Measurements from ENCODE around the gene ADCY1.

The ADCY1 gene

GRCh38 chr7:45578022-45578421, 3.9 kb downstream of the ADCY1 start:
- DNase-seq (ENCODE audit: low read depth), result no peak

GRCh38 chr7:45578467-45578866, 4.3 kb downstream of the ADCY1 start:
- no peak for DNase-seq (ENCODE audit: low read depth)

- no peak for DNase-seq (ENCODE audit: low read depth)
These were observed 5.2 kb downstream of the ADCY1 start for GRCh38 chr7:45579391-45579801.

- peak; percentile 6 for DNase-seq (ENCODE audit: low read depth)
These were observed 6.1 kb downstream of the ADCY1 start for GRCh38 chr7:45580053-45580872.

GRCh38 chr7:45581271-45581780, 7.2 kb downstream of the ADCY1 start:
- no peak for DNase-seq (ENCODE audit: low read depth)

GRCh38 chr7:45582136-45582749, 8.1 kb downstream of the ADCY1 start:
- no peak for DNase-seq (ENCODE audit: low read depth)

- no peak for DNase-seq (ENCODE audit: low read depth)
These were observed 8.7 kb downstream of the ADCY1 start for GRCh38 chr7:45582868-45583277.

- DNase-seq (ENCODE audit: low read depth), result no peak
These were observed 9.1 kb downstream of the ADCY1 start for GRCh38 chr7:45583296-45583695.

- no peak for DNase-seq (ENCODE audit: low read depth)
These were observed 10.4 kb downstream of the ADCY1 start for GRCh38 chr7:45584261-45585210.

GRCh38 chr7:45585628-45586027, 11.5 kb downstream of the ADCY1 start:
- DNase-seq (ENCODE audit: low read depth), result no peak

- DNase-seq (ENCODE audit: low read depth), result no peak
These were observed 12.7 kb downstream of the ADCY1 start for GRCh38 chr7:45586542-45587520.

DNA sequence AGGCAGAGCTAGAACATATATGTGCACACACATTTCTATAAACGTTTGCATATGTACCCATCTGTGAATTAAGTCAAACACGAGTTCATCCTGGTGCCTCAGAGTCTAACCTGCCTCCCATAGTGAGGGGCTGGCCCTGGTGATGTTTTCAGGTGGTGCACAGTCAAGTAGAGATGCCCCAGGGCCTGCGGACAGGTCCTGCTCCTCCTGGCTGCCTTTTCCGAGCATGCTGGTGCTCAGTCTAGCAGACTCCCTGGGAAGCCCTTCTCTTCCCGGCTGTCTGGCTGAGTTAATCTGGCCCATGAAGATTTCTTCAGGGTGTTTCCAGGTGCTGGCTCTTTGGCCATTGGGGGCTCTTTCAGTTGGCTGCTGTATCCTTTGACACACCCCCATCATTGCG, 14.3 kb downstream of the ADCY1 start:
- no peak for DNase-seq (ENCODE audit: low read depth)

- no peak for DNase-seq (ENCODE audit: low read depth)
These were observed 14.9 kb downstream of the ADCY1 start for GRCh38 chr7:45589061-45589460.

DNA sequence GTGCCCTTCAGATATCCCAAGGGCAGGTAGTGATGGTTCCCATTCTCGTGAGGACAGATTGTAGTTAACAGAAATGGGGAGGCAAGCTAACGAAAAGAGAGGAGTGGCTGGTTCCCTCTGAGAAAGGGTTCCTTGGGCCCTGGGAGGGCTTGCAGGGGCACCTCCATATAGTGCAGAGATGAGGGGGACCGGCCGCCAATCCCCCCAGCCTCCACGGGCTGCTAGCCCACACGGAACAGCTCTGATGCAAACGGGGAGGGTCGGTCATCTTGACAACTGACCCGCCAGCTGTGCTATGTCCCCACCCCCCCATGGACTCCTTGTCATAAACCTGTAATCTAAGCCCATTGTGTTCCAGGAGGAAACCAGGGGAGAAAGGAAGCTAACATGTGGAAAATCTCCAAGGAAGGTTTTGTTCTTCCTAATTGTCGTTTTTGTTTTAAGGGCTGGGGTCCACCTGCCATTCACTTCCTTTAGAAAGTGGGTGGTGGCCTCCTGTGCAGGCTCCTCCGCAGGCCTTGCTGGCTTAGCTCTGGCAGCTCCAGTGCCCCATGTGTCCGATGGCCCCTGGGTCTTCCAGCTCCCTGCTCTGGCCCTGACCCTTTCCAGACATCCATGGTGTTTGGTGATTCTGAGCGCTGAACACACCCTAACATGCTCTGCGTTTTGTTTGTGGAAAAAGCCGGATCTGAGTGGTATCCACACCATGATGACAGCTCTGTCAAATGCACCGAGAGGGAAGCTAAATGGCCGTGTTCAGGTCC, 15.9 kb downstream of the ADCY1 start:
- DNase-seq (ENCODE audit: low read depth), result no peak

DNA sequence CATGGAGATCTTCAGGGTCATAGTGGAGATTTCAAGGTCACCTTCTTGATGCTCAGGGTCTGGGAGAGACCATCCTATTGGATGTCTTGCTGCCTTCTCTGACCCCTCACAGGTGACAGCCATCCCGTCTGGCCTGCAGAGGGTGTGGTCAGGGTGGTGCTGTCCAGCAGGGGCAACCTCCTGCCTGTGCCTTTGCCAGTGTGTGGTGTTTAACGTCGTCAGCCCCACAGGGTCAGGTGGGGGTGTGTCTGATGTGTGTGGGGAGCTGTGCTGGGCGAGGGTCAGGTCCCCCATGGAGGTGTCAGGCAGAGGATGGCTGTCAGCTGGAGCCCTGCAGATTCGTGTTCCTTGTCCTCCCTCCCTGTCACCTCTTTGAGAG, 16.5 kb downstream of the ADCY1 start:
- no peak for DNase-seq (ENCODE audit: low read depth)

- no peak for DNase-seq (ENCODE audit: low read depth)
These were observed 17.1 kb downstream of the ADCY1 start for GRCh38 chr7:45591101-45591906.

DNA sequence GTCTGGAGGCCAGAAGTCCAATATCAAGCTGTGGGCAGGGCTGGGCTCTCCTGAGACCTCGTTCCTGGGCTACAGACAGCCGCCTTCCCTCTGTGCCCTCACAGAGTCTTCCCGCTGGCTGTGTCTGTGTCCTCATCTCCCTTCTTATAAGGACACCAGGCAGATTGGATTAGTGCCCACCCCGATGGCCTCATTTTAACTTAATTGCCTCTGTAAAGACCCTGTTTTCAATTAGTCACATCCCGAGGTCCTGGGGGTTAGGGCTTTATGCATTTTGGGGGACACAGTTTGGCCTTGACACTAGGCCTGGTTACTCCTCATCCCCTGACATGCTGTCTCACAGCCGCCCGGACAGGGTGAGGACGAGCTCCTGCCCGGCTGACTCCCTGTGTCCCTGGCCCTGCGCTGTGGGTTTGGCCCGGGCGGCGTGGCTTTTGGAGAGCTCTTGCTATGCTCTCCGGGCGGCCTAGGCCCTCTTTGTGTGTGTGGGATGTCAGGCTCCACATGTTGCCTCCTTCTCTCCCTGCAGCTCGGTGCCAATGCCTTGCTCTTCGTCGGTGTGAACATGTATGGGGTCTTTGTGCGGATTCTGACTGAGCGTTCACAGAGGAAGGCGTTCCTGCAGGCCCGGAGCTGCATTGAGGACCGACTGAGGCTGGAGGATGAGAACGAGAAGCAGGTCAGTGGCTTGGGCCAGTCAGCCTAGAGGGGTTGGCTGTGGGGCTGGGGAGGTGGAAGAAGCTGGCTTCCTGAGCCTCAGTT, 18.2 kb downstream of the ADCY1 start:
- no peak for DNase-seq (ENCODE audit: low read depth)

DNA sequence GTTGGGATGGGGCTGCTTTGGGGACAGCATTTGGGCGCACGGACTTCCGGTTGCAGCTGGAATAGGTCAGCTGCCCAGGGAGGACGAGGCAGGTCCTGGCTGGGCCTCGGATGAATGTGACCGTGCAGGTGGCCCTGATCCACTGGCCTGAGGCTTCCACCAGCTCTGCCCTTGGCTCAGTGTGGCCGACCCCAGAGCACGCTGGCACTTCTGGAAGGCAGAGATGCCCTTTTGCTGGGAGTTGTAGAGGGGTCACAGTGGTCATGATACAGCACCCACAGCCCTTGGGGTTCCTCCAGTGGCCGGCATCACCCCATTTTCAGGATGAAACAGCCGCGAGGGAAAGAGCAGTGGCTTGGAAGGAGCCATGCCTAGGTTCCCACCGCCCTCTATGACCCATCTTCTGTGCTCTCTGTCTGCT, 19.0 kb downstream of the ADCY1 start:
- DNase-seq (ENCODE audit: low read depth), result no peak

DNA sequence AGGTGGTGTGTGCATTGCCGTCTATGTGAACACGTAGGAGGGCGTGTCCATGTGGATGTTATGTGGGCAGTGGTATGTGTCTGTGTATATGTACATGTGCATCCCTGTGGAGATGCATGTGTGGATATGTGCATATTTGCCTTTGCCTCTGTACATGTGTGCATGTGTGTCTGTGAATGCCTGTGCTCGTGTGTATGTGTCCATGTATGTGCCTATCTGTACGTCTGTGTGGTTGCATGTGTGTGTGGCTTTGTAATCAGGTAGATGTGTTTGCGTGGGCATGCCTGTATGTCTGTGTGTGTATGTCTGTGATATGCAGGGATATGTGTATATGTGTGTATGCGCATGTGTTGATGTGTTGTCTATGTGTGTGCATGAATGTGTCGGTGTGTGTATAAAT, 19.7 kb downstream of the ADCY1 start:
- DNase-seq (ENCODE audit: low read depth), result no peak

Data from iris pigment epithelial cell (primary cell).